ENCODE data around the gene CTNND1.
"Not testable (repeated sequence)": the region's sequence is repeated elsewhere in the genome, so short reads cannot be mapped to it uniquely, and the experiment has no call there.

The CTNND1 gene, protein sequence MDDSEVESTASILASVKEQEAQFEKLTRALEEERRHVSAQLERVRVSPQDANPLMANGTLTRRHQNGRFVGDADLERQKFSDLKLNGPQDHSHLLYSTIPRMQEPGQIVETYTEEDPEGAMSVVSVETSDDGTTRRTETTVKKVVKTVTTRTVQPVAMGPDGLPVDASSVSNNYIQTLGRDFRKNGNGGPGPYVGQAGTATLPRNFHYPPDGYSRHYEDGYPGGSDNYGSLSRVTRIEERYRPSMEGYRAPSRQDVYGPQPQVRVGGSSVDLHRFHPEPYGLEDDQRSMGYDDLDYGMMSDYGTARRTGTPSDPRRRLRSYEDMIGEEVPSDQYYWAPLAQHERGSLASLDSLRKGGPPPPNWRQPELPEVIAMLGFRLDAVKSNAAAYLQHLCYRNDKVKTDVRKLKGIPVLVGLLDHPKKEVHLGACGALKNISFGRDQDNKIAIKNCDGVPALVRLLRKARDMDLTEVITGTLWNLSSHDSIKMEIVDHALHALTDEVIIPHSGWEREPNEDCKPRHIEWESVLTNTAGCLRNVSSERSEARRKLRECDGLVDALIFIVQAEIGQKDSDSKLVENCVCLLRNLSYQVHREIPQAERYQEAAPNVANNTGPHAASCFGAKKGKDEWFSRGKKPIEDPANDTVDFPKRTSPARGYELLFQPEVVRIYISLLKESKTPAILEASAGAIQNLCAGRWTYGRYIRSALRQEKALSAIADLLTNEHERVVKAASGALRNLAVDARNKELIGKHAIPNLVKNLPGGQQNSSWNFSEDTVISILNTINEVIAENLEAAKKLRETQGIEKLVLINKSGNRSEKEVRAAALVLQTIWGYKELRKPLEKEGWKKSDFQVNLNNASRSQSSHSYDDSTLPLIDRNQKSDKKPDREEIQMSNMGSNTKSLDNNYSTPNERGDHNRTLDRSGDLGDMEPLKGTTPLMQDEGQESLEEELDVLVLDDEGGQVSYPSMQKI

DNA sequence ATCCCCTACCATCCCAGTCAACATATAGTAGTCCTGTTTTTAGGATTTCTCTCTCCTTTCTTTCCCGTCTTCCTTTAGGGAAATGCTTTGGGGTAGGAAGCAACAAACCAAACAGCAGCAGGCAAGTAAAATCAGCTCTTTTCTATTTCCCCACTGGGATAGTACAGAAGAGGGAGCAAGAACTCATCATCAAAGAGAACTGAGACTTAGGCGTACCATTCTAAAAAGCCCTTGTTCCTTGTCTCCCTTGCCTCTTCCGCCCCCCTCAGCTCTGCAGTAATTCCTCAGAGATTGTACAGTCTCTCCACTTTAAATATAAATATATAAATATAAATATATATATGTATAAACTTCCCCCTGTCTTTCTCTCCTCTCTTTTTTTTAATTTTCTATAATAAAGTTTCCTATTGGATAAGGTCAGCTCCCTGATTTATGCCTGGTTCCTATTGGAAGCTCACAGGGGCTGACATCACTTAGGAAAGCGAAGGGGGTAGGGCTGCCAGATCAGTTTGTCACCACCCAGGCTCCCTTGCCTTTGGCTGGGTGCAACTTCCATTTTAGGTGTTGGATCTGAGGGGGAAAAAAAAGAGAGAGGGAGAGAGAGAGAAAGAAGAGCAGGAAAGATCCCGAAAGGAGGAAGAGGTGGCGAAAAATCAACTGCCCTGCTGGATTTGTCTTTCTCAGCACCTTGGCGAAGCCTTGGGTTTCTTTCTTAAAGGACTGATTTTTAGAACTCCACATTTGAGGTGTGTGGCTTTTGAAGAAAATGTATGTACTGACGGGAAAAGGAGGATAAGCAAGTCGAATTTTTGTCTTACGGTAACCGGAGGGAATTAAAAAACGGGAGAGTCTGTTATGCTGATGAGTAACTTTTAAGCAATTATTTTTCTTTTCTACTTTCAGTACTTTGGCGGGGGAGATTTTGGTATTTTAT, at the start of gene CTNND1:
Gene CTNND1 (plus strand): TSS at position 502 of the 934 bp plus-strand sequence. CDS start 29,677 bp downstream, outside the sequence.
- in situ Hi-C loops (cut with MboI; ENCODE audit: low sequenced_read_pairs) = no loop called here

DNA sequence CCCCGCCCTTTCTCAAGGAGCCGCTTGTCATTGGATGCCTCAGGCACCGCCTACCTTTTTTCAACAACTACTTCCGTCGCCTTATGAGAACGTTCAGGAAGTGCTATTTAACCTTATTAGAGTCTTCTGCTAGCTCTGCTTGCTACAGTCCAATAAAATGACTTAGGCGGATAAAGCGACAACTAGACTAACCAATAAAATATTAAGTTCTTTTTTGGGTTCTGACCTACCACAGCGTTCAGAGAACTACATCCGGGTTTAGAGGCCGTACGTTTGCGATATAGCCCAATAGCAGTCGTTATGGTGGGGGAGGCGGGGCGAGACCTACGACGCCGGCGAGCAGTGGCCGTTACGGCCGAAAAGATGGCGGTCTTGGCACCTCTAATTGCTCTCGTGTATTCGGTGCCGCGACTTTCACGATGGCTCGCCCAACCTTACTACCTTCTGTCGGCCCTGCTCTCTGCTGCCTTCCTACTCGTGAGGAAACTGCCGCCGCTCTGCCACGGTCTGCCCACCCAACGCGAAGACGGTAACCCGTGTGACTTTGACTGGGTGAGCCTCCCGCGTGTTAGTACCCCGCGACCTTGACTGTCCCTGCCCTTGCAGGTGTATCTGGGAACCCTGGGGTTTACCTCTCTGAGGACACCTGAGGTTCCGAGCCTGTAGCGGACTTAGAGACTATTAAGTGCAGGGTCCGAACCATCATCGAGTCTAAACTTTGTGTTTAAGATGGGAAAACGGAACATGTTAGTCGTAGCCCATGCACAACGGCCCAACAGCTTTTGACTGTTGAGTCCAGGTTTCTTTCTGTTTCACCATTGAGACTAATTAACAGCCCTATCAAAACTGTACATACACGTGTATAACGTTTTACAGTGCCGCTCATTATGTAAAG, 49.1 kb upstream of the CTNND1 start, which contains the start of gene TMX2:
Gene TMX2 (plus strand): TSS at position 338 of the 895 bp plus-strand sequence. CDS start 26 bp downstream, at position 364.
- in situ Hi-C loops (cut with MboI; ENCODE audit: low sequenced_read_pairs) = no loop called here

DNA sequence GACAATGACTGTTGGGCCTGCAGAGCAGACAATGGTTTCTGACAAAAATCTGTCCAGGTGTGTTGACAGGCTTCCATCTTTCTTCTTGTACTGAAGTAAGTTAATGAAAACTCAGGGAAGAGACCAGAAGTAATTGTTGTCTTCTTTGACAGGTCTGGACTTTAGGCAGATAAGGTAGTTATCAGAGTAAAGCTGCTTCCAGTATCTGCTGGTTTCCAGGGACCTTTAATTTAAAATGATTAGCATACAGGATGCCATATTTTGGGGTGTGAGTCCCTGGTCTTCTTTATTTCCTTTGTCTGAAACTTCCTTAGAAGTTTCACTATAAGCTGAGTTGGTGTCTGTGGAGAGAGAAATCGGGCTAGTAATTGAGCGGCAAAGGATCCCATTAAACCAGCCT, 47.8 kb upstream of the CTNND1 start:
- in situ Hi-C loops (cut with MboI; ENCODE audit: low sequenced_read_pairs) = no loop called here

DNA sequence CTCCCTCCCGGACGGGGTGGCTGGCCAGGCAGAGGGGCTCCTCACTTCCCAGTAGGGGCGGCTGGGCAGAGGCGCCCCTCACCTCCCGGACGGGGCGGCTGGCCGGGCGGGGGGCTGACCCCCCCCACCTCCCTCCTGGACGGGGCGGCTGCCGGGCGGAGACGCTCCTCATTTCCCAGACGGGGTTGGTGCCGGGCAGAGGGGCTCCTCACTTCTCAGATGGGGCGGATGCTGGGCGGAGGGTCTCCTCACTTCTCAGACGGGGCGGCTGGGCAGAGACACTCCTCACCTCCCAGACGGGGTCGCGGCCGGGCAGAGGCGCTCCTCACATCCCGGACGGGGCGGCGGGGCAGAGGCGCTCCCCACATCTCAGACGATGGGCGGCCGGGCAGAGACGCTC, 44.9 kb upstream of the CTNND1 start:
- in situ Hi-C loops (cut with MboI; ENCODE audit: low sequenced_read_pairs) = not testable (repeated sequence)

DNA sequence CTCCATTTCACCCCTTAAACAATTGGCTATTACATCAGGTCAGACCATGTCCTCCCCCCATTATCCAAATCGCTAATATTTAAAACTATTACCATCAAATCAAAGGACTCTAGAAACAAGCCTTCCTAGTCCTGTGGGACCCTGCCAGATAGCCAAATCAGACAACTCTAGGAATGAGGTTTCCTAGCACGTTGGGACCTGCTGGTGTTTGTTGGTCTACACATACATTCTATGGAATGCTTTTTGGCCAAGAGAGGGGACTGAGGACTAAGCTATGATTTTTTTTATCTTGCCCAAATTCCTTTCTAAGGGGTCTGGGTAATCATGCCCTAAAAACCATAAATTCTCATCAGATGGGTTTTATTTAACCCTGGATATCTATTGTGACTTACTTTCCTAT, 34.4 kb upstream of the CTNND1 start:
- in situ Hi-C loops (cut with MboI; ENCODE audit: low sequenced_read_pairs) = no loop called here

DNA sequence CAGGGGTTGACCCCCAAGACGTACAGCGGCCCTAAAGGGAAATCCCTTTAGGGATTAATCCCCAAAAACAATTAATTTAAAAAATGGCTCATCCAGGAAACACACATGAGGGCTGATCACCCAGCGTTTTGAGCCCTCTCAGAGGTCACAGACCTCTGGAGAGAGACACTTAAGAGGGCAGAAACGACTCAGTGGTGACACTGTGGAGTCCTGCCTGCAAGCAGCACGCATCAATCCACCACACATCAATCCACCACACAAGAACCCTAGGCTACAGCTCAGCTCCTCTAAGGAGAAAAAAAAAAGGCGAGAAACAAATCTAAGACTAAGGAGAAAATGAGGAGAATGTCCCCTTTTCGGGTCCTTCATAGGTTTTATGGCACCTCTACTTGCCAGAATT, 32.8 kb upstream of the CTNND1 start:
- in situ Hi-C loops (cut with MboI; ENCODE audit: low sequenced_read_pairs) = no loop called here

DNA sequence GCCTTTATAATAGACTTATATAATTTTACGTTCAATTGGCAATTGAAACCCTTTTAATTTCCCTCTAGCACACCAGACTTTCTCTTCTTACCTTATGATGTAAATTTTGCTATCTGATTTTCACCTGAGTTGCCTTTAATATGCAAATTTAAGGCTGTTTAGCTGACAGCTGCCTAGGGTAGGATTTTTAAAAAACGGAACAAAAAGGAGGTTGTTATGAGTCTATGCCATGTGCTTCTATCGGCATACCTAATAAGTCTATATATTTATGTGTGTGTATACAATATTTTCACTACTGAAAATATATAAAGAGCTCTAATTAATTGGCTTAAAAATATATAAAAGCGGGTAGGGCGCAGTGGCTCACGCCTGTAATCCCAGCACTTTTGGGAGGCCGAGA, 32.1 kb upstream of the CTNND1 start:
- in situ Hi-C loops (cut with MboI; ENCODE audit: low sequenced_read_pairs) = no loop called here

DNA sequence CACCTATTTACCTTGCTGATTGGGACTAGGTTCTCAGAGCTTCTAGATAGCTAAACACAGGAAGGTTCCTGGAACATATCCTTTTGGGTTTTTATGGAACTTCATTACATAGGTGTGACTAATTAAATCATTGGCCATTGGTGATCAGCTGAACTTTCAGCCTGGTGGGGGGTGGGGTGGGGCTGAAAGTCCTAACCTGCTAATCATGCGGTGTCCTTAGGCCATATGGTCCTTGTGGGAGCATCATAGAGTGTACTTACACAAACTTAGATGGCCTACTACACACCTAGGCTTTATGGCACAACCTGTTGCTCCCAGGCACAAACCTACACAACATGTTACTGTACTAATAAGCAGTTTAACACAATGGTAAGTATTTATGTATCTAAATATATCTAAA, 28.9 kb upstream of the CTNND1 start:
- in situ Hi-C loops (cut with MboI; ENCODE audit: low sequenced_read_pairs) = no loop called here

DNA sequence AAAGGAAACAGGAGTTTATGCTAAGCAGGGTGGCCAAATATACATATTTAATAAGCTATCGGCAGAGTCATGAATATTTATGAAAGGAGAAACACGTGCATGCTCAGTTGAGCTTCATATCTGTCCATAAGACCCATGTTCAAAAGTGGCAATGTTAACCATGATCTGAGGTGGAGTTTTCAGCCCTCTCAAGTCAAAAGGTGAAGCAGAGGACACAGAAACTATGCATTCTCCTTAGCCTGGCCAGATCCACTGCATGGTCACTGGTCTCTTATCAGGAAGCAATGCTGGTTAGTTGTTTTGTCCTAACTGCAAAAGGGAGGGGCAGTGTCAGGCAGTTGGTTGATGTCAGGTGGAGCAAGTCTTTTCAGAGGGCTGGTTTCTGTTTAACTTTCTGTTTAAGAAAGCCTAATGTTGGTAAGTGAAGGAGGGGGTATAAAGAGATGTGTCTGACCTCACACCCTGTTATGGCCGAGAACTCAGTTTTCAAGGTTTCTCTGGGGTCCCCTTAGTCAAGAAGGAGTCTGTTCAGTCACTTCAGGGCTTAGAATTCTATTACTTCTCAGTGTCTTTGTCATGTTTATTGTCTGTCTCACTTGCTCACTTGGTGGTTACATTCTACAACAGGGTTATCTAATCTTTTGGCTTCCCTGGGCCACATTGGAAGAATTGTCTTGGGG, 25.8 kb upstream of the CTNND1 start:
- in situ Hi-C loops (cut with MboI; ENCODE audit: low sequenced_read_pairs) = no loop called here

DNA sequence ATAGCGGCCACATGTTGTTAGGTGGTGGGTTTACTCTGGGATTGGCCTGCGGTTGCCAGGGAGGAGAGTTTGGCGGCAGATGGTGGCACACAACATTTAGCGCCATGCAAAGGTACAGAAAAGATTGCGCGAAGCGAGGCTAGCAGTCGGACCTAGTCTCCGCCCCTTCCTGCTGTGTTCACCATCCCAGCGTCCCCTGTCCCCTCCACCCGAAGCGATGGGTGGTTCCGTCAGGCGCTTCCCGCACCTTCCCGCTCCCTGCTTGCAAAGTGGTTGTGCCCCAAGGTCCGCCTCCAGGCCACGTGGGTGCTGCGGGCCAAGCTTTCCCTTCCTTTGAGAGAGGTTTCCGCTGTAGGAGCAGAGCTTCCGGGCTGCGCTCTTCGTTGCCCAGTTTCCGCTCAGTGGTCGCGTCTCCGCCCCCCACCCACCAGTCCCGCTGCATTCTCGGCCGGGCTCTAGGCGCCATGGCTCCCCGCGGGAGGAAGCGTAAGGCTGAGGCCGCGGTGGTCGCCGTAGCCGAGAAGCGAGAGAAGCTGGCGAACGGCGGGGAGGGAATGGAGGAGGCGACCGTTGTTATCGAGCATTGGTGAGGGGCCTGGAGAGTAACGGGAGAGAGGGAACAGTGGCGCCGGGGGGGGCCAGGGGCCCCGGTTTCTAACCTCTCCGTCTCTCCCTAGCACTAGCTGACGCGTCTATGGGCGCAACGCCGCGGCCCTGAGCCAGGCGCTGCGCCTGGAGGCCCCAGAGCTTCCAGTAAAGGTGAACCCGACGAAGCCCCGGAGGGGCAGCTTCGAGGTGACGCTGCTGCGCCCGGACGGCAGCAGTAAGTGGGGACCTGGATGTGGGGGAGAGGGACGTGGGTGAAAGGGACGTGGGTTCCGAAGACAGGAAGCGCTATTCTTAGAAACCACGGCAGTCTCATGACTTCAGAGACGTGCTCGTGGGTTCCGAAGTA, 20.2 kb upstream of the CTNND1 start, which contains the start of gene SELENOH:
Gene SELENOH (plus strand): TSS at position 360 of the 955 bp plus-strand sequence. CDS start 105 bp downstream, at position 465.
- in situ Hi-C loops (cut with MboI; ENCODE audit: low sequenced_read_pairs) = no loop called here

DNA sequence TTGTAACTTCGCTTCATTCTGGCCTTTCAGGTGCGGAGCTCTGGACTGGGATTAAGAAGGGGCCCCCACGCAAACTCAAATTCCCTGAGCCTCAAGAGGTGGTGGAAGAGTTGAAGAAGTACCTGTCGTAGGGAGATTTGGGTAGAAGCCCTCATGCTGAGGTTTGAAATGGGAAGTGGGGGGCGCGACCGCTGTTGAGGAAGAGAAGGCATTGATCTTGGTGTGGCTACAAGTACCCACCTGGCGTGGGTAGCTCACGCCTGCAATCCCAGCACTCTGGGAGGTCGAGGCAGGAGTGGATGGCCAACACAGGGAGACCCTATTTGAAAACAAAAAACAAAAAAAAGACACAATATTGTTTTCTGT, 19.5 kb upstream of the CTNND1 start:
- in situ Hi-C loops (cut with MboI; ENCODE audit: low sequenced_read_pairs) = no loop called here

DNA sequence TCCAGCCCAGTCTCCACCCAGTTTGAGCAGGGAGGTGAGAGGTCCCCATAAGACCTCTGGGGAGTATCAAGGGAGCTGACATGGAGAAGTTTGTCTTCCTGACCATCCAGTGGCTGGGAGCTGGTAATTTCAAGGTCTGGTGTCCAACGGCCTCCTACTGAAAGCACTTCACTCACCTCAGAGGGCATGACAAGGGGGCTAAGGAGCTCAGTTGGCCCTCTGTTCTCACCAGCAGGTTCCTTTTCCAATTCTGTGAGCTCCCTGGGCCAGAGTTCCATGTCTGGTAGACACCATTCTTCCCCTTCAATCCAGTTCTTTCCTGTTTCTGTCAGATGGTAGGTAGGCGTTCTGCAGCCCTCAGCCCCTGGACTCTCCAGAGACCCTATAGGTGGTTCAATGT, 17.2 kb upstream of the CTNND1 start:
- in situ Hi-C loops (cut with MboI; ENCODE audit: low sequenced_read_pairs) = no loop called here

DNA sequence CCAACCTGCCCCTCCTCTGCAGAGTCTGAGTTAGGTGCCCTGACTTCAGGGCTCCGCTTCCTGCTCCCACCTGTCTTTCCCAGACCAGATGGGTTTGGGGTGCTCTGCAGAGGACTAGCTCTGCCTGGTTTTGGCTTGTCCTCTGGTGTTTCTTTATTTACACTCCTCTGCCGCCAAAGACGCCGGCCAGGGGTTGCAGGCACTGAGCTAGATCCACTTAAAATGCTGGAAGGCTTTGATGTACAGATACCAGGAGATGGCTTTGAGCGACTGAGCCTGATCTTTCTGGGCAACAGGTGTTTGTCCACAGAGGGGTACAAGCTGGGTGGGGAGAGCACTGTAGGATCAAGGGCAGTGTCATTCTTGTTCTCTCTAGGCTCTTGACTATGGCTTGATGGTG, 16.4 kb upstream of the CTNND1 start:
- in situ Hi-C loops (cut with MboI; ENCODE audit: low sequenced_read_pairs) = no loop called here

DNA sequence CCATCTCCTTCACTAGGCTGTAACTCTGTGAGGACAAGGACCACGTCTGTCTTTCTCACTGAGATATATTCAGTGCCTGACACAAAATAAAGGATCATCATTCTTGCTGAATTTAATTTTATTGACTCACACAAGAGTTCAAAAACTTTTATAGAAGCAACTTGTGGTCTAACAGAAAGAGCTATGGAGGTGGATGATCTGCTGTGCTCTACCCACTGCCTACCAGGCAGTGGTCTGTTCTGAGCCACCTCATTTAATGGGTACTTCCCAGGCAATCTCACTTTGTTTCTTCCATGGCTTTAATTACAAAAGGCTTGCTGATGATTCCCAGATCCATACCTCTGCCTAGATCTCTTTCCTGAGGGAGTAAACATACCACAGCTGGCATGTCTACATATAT, 14.7 kb upstream of the CTNND1 start:
- in situ Hi-C loops (cut with MboI; ENCODE audit: low sequenced_read_pairs) = no loop called here

DNA sequence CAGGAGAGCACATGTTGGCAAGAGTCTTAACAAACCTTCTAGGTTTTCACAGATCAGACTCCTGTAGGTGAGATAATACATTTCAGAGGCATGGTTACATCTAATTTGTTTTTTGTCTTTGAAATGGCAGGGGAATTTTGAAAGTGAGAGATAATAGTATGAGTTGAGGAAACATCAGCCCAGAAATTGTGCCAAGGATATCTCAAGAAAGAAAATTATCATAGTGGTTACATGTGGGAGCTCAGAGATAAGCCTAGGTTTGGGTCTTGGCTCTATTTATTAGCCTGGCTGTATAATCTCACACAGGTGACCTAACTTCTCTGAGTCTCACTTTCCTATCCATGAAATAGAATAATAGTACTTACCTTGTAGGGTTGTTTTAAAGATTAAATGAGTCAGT, 10.4 kb upstream of the CTNND1 start:
- in situ Hi-C loops (cut with MboI; ENCODE audit: low sequenced_read_pairs) = no loop called here

DNA sequence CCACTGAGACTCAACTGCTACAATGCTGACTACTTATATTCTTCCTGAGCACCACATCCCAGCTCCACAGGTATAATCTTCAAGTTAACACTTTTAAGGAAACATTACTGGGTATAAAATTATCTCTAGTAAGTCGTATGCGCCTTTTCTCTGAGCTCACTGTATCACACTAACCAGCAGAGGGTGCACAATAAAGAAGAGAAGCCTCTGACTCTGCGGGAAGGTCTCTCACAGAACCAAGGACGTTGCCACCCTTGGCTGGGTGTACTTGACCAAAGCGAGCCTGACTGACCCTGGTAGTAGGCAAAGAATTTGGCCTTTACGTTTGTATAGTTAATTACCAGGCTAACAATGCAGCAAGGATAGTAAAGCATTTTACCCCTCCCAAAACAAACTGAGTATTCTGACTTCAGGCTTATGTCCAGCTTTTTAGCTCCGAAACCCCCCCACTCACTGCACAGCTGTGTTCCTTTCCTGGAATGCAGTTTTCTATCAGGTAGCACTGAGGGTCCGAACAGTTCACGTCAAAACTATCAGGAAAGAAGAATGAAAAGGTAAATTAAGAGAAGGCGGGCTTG, 9.8 kb upstream of the CTNND1 start, which contains the start of gene BTBD18:
Gene BTBD18 (minus strand): TSS at position 144 of the 578 bp plus-strand sequence. CDS start 631 bp downstream, outside the sequence.
- in situ Hi-C loops (cut with MboI; ENCODE audit: low sequenced_read_pairs) = no loop called here

DNA sequence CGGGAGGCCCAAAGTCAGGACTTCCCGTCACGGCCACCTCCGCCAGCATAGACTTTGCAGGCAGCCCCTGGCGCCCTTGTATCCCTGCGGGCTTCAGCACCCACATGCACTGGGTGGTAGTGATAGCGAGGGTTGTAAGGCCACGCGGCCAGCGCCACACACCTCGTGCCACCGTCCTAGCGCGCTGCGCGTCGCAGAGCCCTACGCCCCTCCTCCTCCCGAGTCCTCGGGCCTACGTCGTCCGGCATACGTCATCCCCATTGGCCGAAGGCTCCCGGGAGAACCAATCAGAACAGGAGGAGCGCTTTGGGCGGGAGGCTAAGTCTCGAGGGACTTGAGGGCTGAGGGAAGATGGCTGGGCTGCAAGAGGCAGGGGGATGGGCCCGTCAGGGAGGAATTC, 8.6 kb upstream of the CTNND1 start:
- in situ Hi-C loops (cut with MboI; ENCODE audit: low sequenced_read_pairs) = no loop called here
